ENCODE results near the gene AMZ2. TPM values are rescaled to one million over a fixed set of nuclear protein-coding genes. Genes with fewer than 3 reads are reported as not detected.
A peak's percentile ranks its signal among the peaks of the same experiment; 100 is the strongest.

Gene AMZ2
- total RNA-seq, 1 donor from 2014 or later, result 70.3 TPM

DNA sequence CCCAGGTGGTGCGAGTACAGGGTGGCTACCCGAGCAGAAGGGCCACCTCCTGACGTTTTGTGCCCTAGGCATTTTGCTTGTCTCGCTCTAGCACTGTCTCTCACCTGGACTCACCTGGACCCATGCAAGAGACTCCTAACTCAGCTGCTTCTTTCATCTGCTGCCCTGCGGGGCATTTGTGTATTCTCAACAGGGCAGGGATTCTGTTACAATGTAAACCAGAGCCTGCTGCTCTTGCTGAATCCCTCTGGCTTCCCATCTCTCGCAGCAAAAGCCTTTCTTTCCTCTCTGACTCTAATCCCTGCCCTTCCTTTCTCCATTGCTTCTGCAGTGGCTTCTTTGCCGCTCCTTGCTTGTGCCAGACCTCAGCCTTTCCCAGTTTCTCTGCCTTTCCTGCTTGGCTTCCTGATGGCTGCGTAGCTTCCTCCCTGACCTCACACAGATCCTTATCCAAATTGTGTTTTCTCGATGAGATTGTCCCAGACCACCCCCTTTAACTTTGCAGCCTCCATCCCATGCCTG lies 53.7 kb downstream of the AMZ2 start:
- peak overlapping the region; percentile 96 for H3K27ac Mint-ChIP-seq (ENCODE audit: unreplicated experiment)
- H3K36me3 Mint-ChIP-seq (ENCODE audit: low read depth, unreplicated experiment), result no peaks in the 10 kb centered on the region

DNA sequence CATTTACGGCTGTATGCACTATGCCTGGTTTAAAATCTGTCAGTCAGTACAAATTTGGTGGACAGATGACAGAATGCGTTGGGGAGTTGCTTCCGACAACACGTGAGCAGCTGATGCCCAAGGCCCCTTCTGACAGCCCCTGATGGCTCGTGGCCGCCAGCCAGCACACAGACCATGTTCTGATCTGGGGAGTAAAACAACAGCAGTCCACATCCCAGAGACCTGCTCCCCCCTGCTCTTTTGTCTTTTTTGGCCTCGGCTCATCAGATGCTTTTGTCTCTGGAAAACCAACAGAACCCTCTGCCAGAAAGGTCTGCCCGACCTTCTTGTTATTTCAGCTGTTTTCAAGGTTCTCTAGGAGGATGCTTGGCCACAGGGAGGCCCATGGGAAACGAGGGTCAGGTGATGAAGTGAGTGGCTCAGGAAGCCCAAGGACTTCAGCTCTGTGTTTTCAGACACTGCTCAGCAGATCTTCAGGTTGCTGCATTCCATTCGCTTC lies 54.3 kb downstream of the AMZ2 start:
- H3K36me3 Mint-ChIP-seq (ENCODE audit: low read depth, unreplicated experiment), result peaks cover 3% of the 10 kb centered on the region
- peak; percentile 40 for DNase-seq (ENCODE audit: low spot score)
- peak overlapping the region; percentile 66 for H3K4me3 Mint-ChIP-seq (ENCODE audit: unreplicated experiment)
- TF ChIP-seq, protein P1, sequence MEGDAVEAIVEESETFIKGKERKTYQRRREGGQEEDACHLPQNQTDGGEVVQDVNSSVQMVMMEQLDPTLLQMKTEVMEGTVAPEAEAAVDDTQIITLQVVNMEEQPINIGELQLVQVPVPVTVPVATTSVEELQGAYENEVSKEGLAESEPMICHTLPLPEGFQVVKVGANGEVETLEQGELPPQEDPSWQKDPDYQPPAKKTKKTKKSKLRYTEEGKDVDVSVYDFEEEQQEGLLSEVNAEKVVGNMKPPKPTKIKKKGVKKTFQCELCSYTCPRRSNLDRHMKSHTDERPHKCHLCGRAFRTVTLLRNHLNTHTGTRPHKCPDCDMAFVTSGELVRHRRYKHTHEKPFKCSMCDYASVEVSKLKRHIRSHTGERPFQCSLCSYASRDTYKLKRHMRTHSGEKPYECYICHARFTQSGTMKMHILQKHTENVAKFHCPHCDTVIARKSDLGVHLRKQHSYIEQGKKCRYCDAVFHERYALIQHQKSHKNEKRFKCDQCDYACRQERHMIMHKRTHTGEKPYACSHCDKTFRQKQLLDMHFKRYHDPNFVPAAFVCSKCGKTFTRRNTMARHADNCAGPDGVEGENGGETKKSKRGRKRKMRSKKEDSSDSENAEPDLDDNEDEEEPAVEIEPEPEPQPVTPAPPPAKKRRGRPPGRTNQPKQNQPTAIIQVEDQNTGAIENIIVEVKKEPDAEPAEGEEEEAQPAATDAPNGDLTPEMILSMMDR (IDR thresholded peaks at IDR 0.05; ENCODE audit: unreplicated experiment), result no peak
- H3K9me3 Mint-ChIP-seq (ENCODE audit: unreplicated experiment), result no peaks in the 10 kb centered on the region
- no peaks in the 10 kb centered on the region for H3K27me3 Mint-ChIP-seq (ENCODE audit: unreplicated experiment)
- H3K27ac Mint-ChIP-seq (ENCODE audit: unreplicated experiment), result peak overlapping the region; percentile 96
- H3K4me1 Mint-ChIP-seq (ENCODE audit: unreplicated experiment), result peaks cover 39% of the 10 kb centered on the region

More for the DNA sequence above, 53.7 kb downstream of the AMZ2 start:
- TF ChIP-seq, protein P1 (IDR thresholded peaks at IDR 0.05; ENCODE audit: unreplicated experiment), result no peak
- H3K4me3 Mint-ChIP-seq (ENCODE audit: unreplicated experiment), result no peak overlapping the region
- peak; percentile 28 for DNase-seq (ENCODE audit: low spot score)
- H3K4me1 Mint-ChIP-seq (ENCODE audit: unreplicated experiment), result peaks cover 41% of the 10 kb centered on the region
- H3K9me3 Mint-ChIP-seq (ENCODE audit: unreplicated experiment), result no peaks in the 10 kb centered on the region
- no peaks in the 10 kb centered on the region for H3K27me3 Mint-ChIP-seq (ENCODE audit: unreplicated experiment)

DNA sequence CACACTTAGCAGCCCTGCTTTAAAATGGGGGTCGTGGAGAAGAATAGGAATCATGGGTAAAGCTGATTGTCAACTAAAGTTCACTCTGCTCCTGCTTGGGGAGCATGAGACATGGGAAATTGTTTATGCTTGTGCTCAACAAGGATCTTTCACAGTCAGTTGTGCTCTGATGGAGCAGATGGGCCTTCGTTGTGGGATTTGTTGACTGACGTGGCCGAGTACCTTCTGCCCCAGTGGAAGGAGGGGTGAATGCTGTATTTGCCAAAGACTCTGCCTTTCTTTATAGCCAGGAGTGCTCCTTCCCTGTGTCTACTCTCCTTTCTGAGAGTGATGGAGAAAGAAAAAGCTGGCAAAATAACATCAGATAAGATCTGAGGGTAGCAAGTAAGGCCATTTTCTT lies 54.8 kb downstream of the AMZ2 start:
- peak overlapping the region; percentile 96 for H3K27ac Mint-ChIP-seq (ENCODE audit: unreplicated experiment)

DNA sequence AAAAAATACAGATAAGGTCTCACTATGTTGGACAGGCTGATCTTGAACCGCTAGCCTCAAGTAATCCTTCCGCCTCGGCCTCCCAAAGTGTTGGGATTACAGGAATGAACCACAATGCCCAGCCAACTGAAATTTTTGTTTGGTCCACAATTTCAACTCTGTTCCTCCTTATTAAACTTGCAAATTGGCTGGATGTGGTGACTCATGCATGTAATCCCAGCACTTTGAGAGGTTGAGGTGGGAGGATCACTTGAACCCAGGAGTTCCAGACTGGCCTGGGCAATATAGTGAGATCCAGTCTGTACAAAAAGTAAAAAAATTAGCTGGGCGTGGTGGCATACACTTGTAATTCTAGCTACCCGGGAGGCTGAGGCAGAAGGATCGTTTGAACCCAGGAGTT lies 56.9 kb downstream of the AMZ2 start:
- H3K27me3 Mint-ChIP-seq (ENCODE audit: unreplicated experiment), result peaks cover 4% of the 10 kb centered on the region
- no peaks in the 10 kb centered on the region for H3K9me3 Mint-ChIP-seq (ENCODE audit: unreplicated experiment)
- TF ChIP-seq, protein P1 (IDR thresholded peaks at IDR 0.05; ENCODE audit: unreplicated experiment), result no peak
- no peak for DNase-seq (ENCODE audit: low spot score)
- H3K4me3 Mint-ChIP-seq (ENCODE audit: unreplicated experiment), result no peak overlapping the region
- H3K27ac Mint-ChIP-seq (ENCODE audit: unreplicated experiment), result no peak overlapping the region
- peaks cover 14% of the 10 kb centered on the region for H3K36me3 Mint-ChIP-seq (ENCODE audit: low read depth, unreplicated experiment)
- peaks cover 42% of the 10 kb centered on the region for H3K4me1 Mint-ChIP-seq (ENCODE audit: unreplicated experiment)

More for the DNA sequence above, 54.8 kb downstream of the AMZ2 start:
- Mint-ChIP-seq H3K9me3 (ENCODE audit: unreplicated experiment) (no peaks in the 10 kb centered on the region), H3K4me1 (ENCODE audit: unreplicated experiment) (peaks cover 41% of the 10 kb centered on the region), H3K36me3 (ENCODE audit: low read depth, unreplicated experiment) (peaks cover 9% of the 10 kb centered on the region), H3K27me3 (ENCODE audit: unreplicated experiment) (no peaks in the 10 kb centered on the region), H3K4me3 (ENCODE audit: unreplicated experiment) (peak overlapping the region; percentile 66)
- no peak for DNase-seq (ENCODE audit: low spot score)
- TF ChIP-seq, protein P1 (IDR thresholded peaks at IDR 0.05; ENCODE audit: unreplicated experiment), result no peak

DNA sequence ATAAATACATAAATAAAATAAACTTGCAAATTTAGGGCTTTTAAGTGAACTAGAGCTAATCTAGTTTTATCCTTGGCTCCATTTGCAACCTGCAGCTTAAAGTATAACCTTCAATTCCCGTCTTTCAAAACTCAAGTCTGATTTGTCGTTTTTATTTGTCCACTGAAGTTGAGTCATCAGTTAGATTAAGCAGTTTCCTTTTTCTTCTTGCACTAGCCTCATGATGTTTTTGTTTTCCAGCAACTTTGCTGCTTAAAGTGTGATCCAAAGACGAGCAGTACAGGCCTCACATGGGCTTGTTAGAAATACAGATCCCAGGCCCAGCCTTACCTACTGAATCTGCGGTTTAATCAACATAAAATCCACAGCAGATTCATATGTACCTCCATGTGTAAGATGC lies 57.3 kb downstream of the AMZ2 start:
- Mint-ChIP-seq H3K36me3 (ENCODE audit: low read depth, unreplicated experiment) (peaks cover 14% of the 10 kb centered on the region), H3K9me3 (ENCODE audit: unreplicated experiment) (no peaks in the 10 kb centered on the region), H3K4me3 (ENCODE audit: unreplicated experiment) (no peak overlapping the region), H3K4me1 (ENCODE audit: unreplicated experiment) (peaks cover 38% of the 10 kb centered on the region), H3K27ac (ENCODE audit: unreplicated experiment) (no peak overlapping the region), H3K27me3 (ENCODE audit: unreplicated experiment) (peaks cover 4% of the 10 kb centered on the region)
- TF ChIP-seq, protein P1 (IDR thresholded peaks at IDR 0.05; ENCODE audit: unreplicated experiment), result no peak
- no peak for DNase-seq (ENCODE audit: low spot score)

All from endothelial cell (in vitro differentiated cells).